ENCODE results near the gene MEP1A. TPM values are rescaled to one million over a fixed set of nuclear protein-coding genes. Genes with fewer than 3 reads are reported as not detected.

MEP1A gene
- total and polyA plus RNA-seq, 7 donors: 0.36 to 45.6 (median 41.0) TPM; not detected in 3

DNA sequence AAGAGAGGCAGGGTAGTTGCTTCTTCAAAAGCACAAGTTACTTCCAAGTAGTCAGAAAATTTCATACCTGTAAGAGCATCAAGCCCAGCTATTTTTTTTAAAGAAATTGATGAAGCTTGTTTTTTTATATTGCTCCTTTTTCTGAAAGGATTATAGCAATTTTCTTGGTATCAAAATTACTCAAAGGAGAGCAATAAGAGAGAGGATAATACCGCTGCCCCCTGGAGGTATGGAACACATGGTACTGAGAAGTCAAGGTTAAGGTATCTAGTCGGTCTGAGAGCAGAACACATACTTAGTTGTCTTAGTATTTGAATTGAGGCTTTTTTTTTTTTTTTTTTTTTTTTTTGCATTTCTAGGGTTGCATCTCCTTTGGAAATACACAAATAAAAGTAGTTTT, 69.2 kb downstream of the MEP1A start:
- H3K9me3 ChIP-seq: no peaks in the 10 kb centered on the region
- TF ChIP-seq, protein P1, sequence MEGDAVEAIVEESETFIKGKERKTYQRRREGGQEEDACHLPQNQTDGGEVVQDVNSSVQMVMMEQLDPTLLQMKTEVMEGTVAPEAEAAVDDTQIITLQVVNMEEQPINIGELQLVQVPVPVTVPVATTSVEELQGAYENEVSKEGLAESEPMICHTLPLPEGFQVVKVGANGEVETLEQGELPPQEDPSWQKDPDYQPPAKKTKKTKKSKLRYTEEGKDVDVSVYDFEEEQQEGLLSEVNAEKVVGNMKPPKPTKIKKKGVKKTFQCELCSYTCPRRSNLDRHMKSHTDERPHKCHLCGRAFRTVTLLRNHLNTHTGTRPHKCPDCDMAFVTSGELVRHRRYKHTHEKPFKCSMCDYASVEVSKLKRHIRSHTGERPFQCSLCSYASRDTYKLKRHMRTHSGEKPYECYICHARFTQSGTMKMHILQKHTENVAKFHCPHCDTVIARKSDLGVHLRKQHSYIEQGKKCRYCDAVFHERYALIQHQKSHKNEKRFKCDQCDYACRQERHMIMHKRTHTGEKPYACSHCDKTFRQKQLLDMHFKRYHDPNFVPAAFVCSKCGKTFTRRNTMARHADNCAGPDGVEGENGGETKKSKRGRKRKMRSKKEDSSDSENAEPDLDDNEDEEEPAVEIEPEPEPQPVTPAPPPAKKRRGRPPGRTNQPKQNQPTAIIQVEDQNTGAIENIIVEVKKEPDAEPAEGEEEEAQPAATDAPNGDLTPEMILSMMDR (IDR thresholded peaks at IDR 0.05): no peak
- TF ChIP-seq POLR2A (IDR thresholded peaks at IDR 0.05): no peak
- no peak for TF ChIP-seq POLR2AphosphoS5 (IDR thresholded peaks at IDR 0.05)
- no peak for TF ChIP-seq EP300 (IDR thresholded peaks at IDR 0.05)
- H3K4me3 ChIP-seq: no peak overlapping the region
- WGBS, 2 donors: 64 to 67% methylated on average over 2 of the region's 2 CpGs
- H3K4me1 ChIP-seq: no peaks in the 10 kb centered on the region
- H3K27me3 ChIP-seq: peaks cover 0 to 5% (median 0%) of the 10 kb centered on the region in 3 donors
- no peak overlapping the region for H3K27ac ChIP-seq
- DNase-seq: no peak
- intact Hi-C loops (cut with DNase I): no loop called here
- no peaks in the 10 kb centered on the region for H3K36me3 ChIP-seq

DNA sequence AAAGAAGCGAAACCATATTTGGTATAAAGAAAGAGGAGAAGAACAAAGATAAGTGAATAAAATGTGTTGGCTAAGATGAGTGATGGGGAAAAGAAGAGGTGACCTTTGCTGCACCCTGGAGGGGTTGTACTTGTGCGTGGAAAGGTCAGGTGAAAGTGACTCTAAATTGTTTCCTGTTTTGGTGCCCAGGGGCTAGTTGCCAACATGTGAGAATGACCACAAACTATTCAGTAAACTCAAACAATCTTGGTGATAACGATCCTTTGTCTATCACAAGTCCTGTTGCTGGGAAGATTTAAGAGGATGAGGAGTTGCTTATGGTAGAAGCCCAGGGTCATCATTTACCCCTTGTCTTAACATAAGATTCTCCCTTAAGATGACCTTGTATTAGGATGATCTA, 70.6 kb downstream of the MEP1A start:
- no peak overlapping the region for H3K4me3 ChIP-seq
- intact Hi-C loops (cut with DNase I): no loop called here
- H3K27ac ChIP-seq: no peak overlapping the region
- H3K4me1 ChIP-seq: no peaks in the 10 kb centered on the region
- H3K27me3 ChIP-seq: peaks cover 0 to 5% (median 0%) of the 10 kb centered on the region in 3 donors
- WGBS, 2 donors: 79 to 85% methylated on average over 3 of the region's 3 CpGs
- no peaks in the 10 kb centered on the region for H3K36me3 ChIP-seq
- no peak for DNase-seq
- no peaks in the 10 kb centered on the region for H3K9me3 ChIP-seq
- TF ChIP-seq POLR2A (IDR thresholded peaks at IDR 0.05): no peak
- TF ChIP-seq, protein P1 (IDR thresholded peaks at IDR 0.05): no peak

GRCh38 chr6:46865221-46865620, 72.0 kb downstream of the MEP1A start:
- H3K27me3 ChIP-seq: peaks cover 0 to 5% (median 0%) of the 10 kb centered on the region in 3 donors
- TF ChIP-seq POLR2A (IDR thresholded peaks at IDR 0.05) (no peak), POLR2AphosphoS5 (IDR thresholded peaks at IDR 0.05) (no peak), EP300 (IDR thresholded peaks at IDR 0.05) (no peak)
- TF ChIP-seq, protein P1 (IDR thresholded peaks at IDR 0.05): no peak
- intact Hi-C loops (cut with DNase I): no loop called here

GRCh38 chr6:46867411-46867810, 74.2 kb downstream of the MEP1A start:
- no peak for DNase-seq
- H3K36me3 ChIP-seq: no peaks in the 10 kb centered on the region
- TF ChIP-seq, protein P1 (IDR thresholded peaks at IDR 0.05): no peak
- TF ChIP-seq POLR2A (IDR thresholded peaks at IDR 0.05) (no peak), EP300 (IDR thresholded peaks at IDR 0.05) (no peak), POLR2AphosphoS5 (IDR thresholded peaks at IDR 0.05) (no peak)
- H3K27ac ChIP-seq: no peak overlapping the region
- intact Hi-C loops (cut with DNase I): no loop called here
- 78 to 88% methylated on average over 5 of the region's 5 CpGs for WGBS, 2 donors
- no peak overlapping the region for H3K4me3 ChIP-seq
- peaks cover 0 to 5% (median 0%) of the 10 kb centered on the region in 3 donors for H3K27me3 ChIP-seq
- H3K9me3 ChIP-seq: no peaks in the 10 kb centered on the region
- H3K4me1 ChIP-seq: no peaks in the 10 kb centered on the region

More at GRCh38 chr6:46865221-46865620, 72.0 kb downstream of the MEP1A start:
- 89 to 94% methylated on average over 2 of the region's 2 CpGs for WGBS, 2 donors
- Histone ChIP-seq H3K4me3 (no peak overlapping the region), H3K36me3 (no peaks in the 10 kb centered on the region), H3K4me1 (no peaks in the 10 kb centered on the region), H3K27ac (no peak overlapping the region), H3K9me3 (no peaks in the 10 kb centered on the region)
- DNase-seq: no peak

- H3K36me3 ChIP-seq: no peaks in the 10 kb centered on the region
- H3K4me3 ChIP-seq: no peak overlapping the region
- 22 to 27% methylated on average over 4 of the region's 4 CpGs for WGBS, 2 donors
- H3K27me3 ChIP-seq: no peaks in the 10 kb centered on the region
- no peaks in the 10 kb centered on the region for H3K4me1 ChIP-seq
- TF ChIP-seq EP300 (IDR thresholded peaks at IDR 0.05): no peak
- TF ChIP-seq, protein P1 (IDR thresholded peaks at IDR 0.05): no peak
- TF ChIP-seq POLR2A (IDR thresholded peaks at IDR 0.05): no peak
- TF ChIP-seq POLR2AphosphoS5 (IDR thresholded peaks at IDR 0.05): no peak
- no peaks in the 10 kb centered on the region for H3K9me3 ChIP-seq
- DNase-seq: no peak
- H3K27ac ChIP-seq: no peak overlapping the region
- intact Hi-C loops (cut with DNase I): no loop called here
Observed at GRCh38 chr6:46876126-46876525, 82.9 kb downstream of the MEP1A start.
